ENCODE results near the gene ZFR.
"Not testable (repeated sequence)": the region's sequence is repeated elsewhere in the genome, so short reads cannot be mapped to it uniquely, and the experiment has no call there.

Gene ZFR

DNA sequence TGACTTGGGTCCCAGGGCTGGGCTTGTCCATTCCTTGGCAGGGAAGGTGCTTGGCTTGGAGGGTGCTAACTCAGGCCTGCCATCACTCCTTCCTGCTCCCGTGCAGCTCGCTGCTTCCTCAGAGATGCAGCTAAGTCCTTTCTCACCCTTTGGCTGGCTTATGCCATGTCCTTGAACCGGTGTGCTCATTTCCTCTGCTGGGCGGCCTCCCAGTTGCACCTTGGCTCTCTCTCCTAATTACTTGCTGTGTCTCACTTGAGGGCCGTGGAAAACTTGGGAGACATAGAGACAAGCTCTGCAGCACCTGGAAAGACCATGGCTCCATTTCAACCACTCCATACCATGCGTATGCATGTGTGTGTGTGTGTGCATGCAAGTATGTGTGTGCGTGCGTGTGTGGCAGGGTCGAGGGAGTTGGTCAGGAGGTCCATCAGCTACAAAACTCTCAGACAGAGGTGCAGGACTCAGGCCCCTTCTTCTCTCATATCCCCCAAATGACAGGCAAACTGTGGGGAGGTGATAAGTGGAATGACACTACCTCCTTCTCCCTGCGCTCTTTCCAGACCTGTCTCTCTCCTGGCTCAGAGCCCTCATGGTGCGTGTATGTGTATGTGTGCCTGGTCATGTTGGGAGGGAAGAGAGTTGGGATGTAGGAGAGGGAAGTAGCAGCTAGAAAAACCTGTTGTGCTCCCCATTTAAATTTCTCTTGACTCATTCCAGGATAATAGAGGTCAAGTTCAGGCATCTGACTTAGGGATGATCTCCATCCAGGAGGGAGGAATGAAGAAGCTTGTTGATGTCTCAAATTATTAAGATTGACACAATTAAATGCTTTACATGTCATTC lies 114.2 kb downstream of the ZFR start:
- no peak for DNase-seq (ENCODE audit: extremely low read depth, low read depth)
- no peak for TF ChIP-seq CTCF (IDR thresholded peaks at IDR 0.05; ENCODE audit: low read depth, low read length)

DNA sequence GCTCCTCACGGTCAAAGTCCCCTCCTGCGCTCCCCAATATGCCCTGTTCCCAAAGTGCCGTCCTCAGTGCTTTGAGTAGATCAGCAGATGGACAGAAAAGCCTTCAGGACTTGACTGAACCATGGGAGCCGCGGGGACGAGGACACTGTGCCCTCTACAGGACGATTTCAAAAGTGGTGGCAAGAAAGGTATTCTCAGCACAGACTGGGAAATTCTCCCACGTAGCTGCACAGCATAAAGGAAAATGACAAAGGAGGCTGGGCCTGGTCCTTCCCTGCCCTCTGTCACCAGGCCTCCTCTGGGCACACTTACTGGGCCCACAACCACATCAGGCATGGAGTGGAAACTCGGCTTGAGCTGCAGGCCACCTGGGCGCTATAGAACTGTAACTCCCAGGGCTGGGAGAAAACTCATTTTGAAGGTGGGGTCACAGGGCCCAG lies 115.1 kb downstream of the ZFR start:
- DNase-seq (ENCODE audit: extremely low read depth, low read depth), result no peak
- TF ChIP-seq CTCF (IDR thresholded peaks at IDR 0.05; ENCODE audit: low read depth, low read length), result peak; percentile 81

DNA sequence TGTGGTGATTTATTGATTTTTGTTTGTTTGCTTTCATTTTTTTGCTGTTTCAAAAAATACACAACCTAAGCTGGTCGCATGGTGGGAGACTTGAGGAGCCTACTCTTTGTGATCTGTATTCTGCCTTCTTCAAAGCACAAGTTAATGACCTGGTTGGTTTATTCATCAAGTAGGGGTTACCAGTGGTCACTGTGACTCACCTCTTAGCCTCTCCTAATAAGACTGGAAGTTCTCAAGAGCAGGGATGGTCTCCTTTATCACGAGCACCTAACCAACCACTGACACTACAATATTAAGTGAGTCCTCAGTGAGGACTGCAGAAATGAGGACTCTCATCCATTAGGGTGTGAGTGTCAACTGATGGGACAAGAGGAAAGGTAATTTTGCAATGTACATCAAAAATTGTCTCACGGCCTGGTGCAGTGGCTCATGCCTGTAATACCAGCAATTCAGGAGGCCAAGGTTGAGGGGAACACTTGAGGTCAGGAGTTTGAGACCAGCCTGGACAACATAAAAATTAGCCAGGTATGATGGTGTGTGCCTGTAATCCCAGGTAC lies 118.2 kb downstream of the ZFR start:
- no peak for TF ChIP-seq CTCF (IDR thresholded peaks at IDR 0.05; ENCODE audit: low read depth, low read length)
- DNase-seq (ENCODE audit: extremely low read depth, low read depth), result no peak

DNA sequence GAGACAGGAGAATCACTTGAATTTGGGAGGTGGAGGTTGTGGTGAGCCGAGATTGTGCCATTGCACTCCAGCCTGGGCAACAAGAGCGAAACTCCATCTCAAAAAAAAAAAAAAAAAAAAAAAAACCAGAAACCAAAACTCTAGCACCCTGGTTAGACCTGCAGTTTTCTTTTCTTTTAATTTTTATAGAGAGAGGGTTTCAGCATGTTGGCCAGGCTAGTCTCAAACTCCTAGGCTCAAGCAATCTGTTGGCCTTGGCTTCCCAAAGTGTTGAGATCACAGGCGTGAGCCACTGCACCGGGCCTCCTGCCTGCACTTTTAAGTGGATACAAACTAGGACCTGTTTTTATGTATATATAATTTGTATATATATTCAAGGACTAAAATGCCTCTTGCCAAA lies 118.9 kb downstream of the ZFR start:
- no peak for TF ChIP-seq CTCF (IDR thresholded peaks at IDR 0.05; ENCODE audit: low read depth, low read length)
- no peak for DNase-seq (ENCODE audit: extremely low read depth, low read depth)

DNA sequence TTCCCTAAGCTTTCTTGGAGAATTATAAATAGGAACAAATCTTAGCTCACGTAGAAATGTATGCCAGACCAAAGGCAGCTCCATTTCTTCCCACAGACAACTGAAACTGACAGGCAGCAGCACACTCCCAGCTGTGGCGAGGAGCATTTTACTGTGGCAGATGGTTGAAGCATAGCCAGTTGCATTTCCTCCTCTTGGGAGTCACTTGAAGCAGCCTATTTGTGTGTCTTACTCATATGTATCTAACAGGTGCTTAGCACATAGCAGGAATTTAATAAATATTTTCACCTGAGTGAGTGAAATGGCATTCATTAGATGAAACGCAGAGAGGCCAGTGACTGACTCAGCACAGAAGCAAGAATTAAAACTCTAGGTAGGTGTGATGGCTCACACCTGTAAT lies 119.5 kb downstream of the ZFR start:
- no peak for DNase-seq (ENCODE audit: extremely low read depth, low read depth)
- TF ChIP-seq CTCF (IDR thresholded peaks at IDR 0.05; ENCODE audit: low read depth, low read length), result no peak

- DNase-seq (ENCODE audit: extremely low read depth, low read depth), result no peak
- TF ChIP-seq CTCF (IDR thresholded peaks at IDR 0.05; ENCODE audit: low read depth, low read length), result no peak
Observed at GRCh38 chr5:32323741-32324140, 120.8 kb downstream of the ZFR start.

DNA sequence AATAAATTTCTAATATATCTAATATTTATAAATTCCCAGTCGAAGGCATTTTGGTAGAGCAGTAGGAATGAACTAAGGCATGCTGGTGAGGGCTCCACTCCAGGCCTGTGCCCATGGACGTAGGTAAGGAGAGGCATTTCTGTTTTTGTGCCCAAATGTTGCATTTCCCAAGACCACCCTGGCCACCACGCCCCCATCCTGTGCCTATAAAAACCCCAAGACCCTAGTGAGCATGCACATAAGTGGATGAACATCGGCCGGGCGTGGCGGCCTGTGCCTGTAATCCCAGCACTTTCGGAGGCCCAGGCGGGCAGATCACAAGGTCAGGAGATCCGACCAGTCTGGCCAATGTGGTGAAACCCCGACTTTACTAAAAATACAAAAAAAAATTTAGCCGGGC lies 121.7 kb downstream of the ZFR start:
- no peak for TF ChIP-seq CTCF (IDR thresholded peaks at IDR 0.05; ENCODE audit: low read depth, low read length)
- DNase-seq (ENCODE audit: extremely low read depth, low read depth), result no peak

GRCh38 chr5:32321787-32322186 lies 122.8 kb downstream of the ZFR start:
- DNase-seq (ENCODE audit: extremely low read depth, low read depth), result not testable (repeated sequence)

Measured in AG09319 (cell line).